Measurements from ENCODE around the gene PLOD2. TPM values are rescaled to one million over a fixed set of nuclear protein-coding genes. Genes with fewer than 3 reads are reported as not detected.

The PLOD2 gene
- total and polyA plus RNA-seq, 2 of the 8 experiments (the other 6 are each of a cell fraction or from before 2014, with no cell fraction given) = 4.0 to 28.7 TPM

- Histone ChIP-seq H3K9me3 (ENCODE audit: insufficient read depth in 2 of 2, low read depth in 1 of 2, low read length in 1 of 2) (no peaks in the 10 kb centered on the region), H2BK5ac (ENCODE audit: low read depth, low read length) (no peak overlapping the region), H4K91ac (replicated peaks; ENCODE audit: insufficient read length, low read length) (no peak overlapping the region), H3K27me3 (replicated peaks in 1 of 4; ENCODE audit: control insufficient read depth in 3 of 4, extremely low read depth in 1 of 4, insufficient read depth in 3 of 4, low read length in 3 of 4) (peaks cover 0 to 6% (median 1%) of the 10 kb centered on the region in 4 experiments; a peak in 3 of 7 replicates), H3K56ac (replicated peaks; ENCODE audit: insufficient read length, low read depth, low read length) (no peak overlapping the region), H3K4ac (replicated peaks; ENCODE audit: insufficient read length, low read depth, low read length) (no peak overlapping the region), H3K79me2 (ENCODE audit: control insufficient read depth in 1 of 2, insufficient read depth in 2 of 2, low read length in 2 of 2) (peaks cover 0 to 22% of the 10 kb centered on the region in 2 experiments; a peak in 2 of 4 replicates), H2BK12ac (ENCODE audit: low read depth, low read length) (no peak overlapping the region), H3K18ac (ENCODE audit: extremely low read depth, low read length) (no peak overlapping the region), H3K4me2 (ENCODE audit: insufficient read depth in 1 of 2, low read depth in 2 of 2, low read length in 2 of 2) (no peak overlapping the region), H2BK15ac (ENCODE audit: low read length) (no peak overlapping the region), H4K20me1 (replicated peaks in 1 of 2; ENCODE audit: control insufficient read depth in 1 of 2, insufficient read depth in 2 of 2, low read length in 2 of 2) (no peaks in the 10 kb centered on the region), H3K79me1 (ENCODE audit: low read depth, low read length) (no peaks in the 10 kb centered on the region), H2BK20ac (ENCODE audit: low read length) (no peak overlapping the region), H3K23me2 (ENCODE audit: low read depth, low read length) (peaks cover 11% of the 10 kb centered on the region), H2BK120ac (replicated peaks; ENCODE audit: low read depth, low read length) (no peak overlapping the region), H3K23ac (ENCODE audit: insufficient read length) (no peak overlapping the region), H4K8ac (ENCODE audit: extremely low read depth, insufficient read depth, low read length) (no peak overlapping the region), H3K14ac (ENCODE audit: insufficient read length) (no peak overlapping the region), H3K4me3 (ENCODE audit: extremely low read depth in 1 of 4, insufficient read depth in 2 of 4, low read depth in 3 of 4, low read length in 4 of 4) (no peak overlapping the region), H4K5ac (ENCODE audit: insufficient read length, low read depth, low read length) (no peak overlapping the region), H3K27ac (ENCODE audit: low read depth, low read length) (no peak overlapping the region), H3K36me3 (ENCODE audit: control insufficient read depth in 2 of 4, insufficient read depth in 4 of 4, low read length in 3 of 4) (no peaks in the 10 kb centered on the region), H3K9ac (replicated peaks in 1 of 4; ENCODE audit: extremely low read depth in 1 of 4, low read depth in 3 of 4, low read length in 3 of 4) (no peak overlapping the region), H3K4me1 (replicated peaks in 1 of 4; ENCODE audit: control insufficient read depth in 3 of 4, insufficient read depth in 4 of 4, low read length in 3 of 4) (peaks cover 0 to 7% (median 3%) of the 10 kb centered on the region in 4 experiments; a peak in 3 of 7 replicates), H2AK5ac (ENCODE audit: low read depth, low read length) (no peak overlapping the region), H2AFZ (ENCODE audit: low read length) (no peak overlapping the region)
- DNase-seq (ENCODE audit: low read depth in 1 of 2, low spot score in 2 of 2) = no peak
- ChIA-PET CTCF (ENCODE audit: partially characterized antibody) (interaction anchor here (0.6 to 3.1 kb wide), 6 partner anchors 9 to 1151 kb away, joined by 3 to 15 read pairs (median 3); no protein-coding TSS in a partner anchor), POLR2A (ENCODE audit: partially characterized antibody) (interaction anchor here (1.2 to 2.3 kb wide), 2 partner anchors 10 to 97 kb away, joined by 4 to 6 read pairs; no protein-coding TSS in a partner anchor)
- no peak for FAIRE-seq
- 97% methylated on average over 2 of the region's 2 CpGs; no CpG with 5 or more reads in 1 of the 2 experiments for WGBS, 2 experiments (ENCODE audit: extremely low coverage in 1 of 2, insufficient coverage in 1 of 2, insufficient read length in 1 of 2, insufficient replicate concordance in 2 of 2, low coverage in 1 of 2, low lambda C conversion rate in 2 of 2, missing lambda C conversion rate in 1 of 2)
- TF ChIP-seq POLR2AphosphoS5 (IDR thresholded peaks at IDR 0.05; ENCODE audit: low read depth, low read length) (no peak), RNF2 (IDR thresholded peaks at IDR 0.05; ENCODE audit: borderline replicate concordance, low read depth, low read length, missing control alignments, poor library complexity, severe bottlenecking) (no peak), POU5F1 (IDR thresholded peaks at IDR 0.05; ENCODE audit: low read depth, low read length) (no peak), SP4 (IDR thresholded peaks at IDR 0.05; ENCODE audit: low read length) (no peak), CEBPB (IDR thresholded peaks at IDR 0.05; ENCODE audit: low read depth, low read length) (no peak), RAD21 (IDR thresholded peaks at IDR 0.05 in 1 of 2, conservative IDR thresholded peaks at IDR 0.05 in 1 of 2; ENCODE audit: low read depth in 2 of 2, low read length in 2 of 2) (no peak), CHD1 (IDR thresholded peaks at IDR 0.05; ENCODE audit: low read depth, low read length) (no peak), TAF7 (optimal IDR thresholded peaks at IDR 0.05; ENCODE audit: borderline replicate concordance, low read depth, low read length) (no peak), SP2 (IDR thresholded peaks at IDR 0.05; ENCODE audit: low read length) (no peak), ASH2L (IDR thresholded peaks at IDR 0.05; ENCODE audit: low read length) (no peak), SAP30 (IDR thresholded peaks at IDR 0.05; ENCODE audit: insufficient read depth, insufficient replicate concordance, low read length) (no peak), TBP (IDR thresholded peaks at IDR 0.05; ENCODE audit: low read depth, low read length) (no peak), JUN (IDR thresholded peaks at IDR 0.05; ENCODE audit: low read depth, low read length) (no peak), ZNF274 (IDR thresholded peaks at IDR 0.05; ENCODE audit: borderline replicate concordance, extremely low read depth, low read length) (no peak), MAFK (IDR thresholded peaks at IDR 0.05; ENCODE audit: low read depth, low read length) (no peak)
Observed at GRCh38 chr3:146162561-146162960, 1.6 kb upstream of the PLOD2 start.

Measured in H1 (cell line).